Anterior cingulate cortex (tissue), 58 donors: ENCODE measurements around the gene ELOVL2.
A peak's percentile ranks its signal among the peaks of the same experiment; 100 is the strongest.
"Not testable (repeated sequence)": the region's sequence is repeated elsewhere in the genome, so short reads cannot be mapped to it uniquely, and the experiment has no call there.

Experiments used
- DNase-seq, 58 donors: peaks; one replicate each; lab custom pipeline; 2025; lab: John Stamatoyannopoulos, UW

ELOVL2 gene

DNA sequence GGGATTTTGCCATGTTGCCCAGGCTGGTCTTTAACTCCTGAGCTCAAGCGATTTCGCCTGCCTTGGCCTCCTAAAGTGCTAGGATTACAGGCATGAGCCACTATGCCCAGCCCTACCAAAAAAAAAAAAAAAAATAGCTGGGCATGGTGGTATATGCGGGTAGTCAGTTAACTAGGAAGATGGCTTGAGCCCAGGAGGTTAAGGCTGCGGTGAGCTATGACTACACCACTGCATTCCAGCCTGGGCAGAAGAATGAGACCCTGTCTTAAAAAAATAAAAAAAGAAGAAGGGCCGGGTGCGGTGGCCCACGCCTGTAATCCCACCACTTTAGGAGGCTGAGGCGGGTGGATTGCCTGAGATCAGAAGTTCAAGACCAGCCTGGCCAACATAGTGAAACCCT is 50.2 kb downstream of the ELOVL2 start:
- no peak for DNase-seq

DNA sequence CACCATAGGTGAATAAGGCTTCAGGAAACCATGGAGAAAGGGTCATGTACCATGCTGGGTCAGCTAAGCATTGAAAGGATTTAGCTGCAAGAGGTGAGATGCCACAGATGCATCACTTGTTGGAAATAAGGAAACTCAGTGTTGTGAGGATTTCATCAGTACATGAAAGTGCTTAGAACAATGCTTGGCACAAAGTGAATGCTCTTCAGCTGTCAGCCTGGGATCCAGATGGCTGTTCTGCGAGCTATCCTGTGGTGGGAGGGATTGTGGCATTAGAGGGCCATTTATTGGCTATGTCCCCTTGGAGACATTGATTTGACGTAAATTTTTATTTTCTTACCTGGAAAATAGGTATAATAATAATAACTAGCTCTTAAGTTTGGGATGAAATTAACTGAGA is 53.0 kb downstream of the ELOVL2 start:
- peak in 1 of 58 donors; percentile 3 for DNase-seq

DNA sequence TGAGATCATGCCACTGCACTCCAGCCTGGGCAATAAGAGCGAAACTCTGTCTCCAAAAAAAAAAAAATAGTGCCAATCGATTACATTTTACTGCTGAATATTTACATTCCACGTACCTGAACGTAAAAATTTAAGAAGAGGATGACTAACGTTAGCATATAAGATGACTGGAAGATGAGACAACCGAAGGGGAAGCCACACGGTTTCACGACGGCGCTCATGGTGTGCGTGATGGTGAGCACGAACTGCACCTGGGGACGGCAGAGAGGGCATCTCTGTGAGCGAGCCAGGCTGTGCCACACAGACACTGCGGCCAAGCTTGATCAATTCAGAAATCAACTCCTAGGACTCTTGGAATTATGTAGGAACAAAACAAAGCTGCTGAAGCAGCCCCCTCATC is 54.5 kb downstream of the ELOVL2 start:
- DNase-seq: no peak

DNA sequence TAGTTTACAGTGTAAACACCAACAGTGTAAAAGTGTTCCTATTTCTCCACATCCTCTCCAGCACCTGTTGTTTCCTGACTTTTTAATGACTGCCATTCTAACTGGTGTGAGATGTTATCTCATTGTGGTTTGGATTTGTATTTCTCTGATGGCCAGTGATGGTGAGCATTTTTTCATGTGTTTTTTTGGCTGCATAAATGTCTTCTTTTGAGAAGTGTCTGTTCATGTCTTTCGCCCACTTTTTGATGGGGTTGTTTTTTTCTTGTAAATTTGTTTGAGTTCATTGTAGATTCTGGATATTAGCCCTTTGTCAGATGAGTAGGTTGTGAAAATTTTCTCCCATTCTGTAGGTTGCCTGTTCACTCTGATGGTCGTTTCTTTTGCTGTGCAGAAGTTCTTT is 59.1 kb downstream of the ELOVL2 start:
- not testable (repeated sequence) for DNase-seq

DNA sequence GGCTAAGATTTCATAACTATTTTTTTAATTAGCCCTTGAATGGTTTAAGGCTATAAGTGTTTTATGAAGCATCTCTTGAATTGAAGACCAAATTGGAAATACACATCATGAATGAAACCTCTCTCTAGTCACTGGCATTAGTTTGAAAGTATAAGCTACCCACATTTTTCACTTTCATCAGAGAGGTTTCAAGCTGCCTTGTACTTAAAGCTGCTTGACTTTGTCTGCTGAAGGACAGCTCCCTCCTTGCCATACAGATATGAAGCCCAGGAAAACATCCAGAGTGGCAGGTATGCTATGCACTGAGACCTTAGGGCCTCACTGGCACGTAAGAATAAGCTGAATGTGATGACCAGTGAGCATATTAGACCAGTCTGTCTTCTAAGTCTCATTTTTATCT is 62.7 kb downstream of the ELOVL2 start:
- DNase-seq: no peak

DNA sequence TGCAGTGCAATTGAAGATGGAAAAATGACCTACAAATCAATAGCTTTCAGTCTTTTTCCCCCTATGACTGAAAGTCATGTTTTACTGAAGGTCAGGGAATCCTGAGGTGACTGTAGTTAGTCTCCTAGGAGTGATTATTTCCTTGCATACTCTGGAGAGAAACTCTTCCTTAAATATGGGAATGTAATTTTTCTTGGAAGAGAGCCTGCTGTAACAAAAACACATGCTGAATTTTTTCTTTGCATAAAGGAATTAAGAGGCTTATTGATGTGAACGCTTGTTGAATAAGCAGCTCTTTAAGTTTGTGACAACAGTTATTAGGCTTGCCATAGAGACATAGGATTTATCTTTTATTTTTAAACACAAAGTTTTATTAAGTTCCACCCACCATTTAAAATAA is 64.5 kb downstream of the ELOVL2 start:
- DNase-seq: no peak

DNA sequence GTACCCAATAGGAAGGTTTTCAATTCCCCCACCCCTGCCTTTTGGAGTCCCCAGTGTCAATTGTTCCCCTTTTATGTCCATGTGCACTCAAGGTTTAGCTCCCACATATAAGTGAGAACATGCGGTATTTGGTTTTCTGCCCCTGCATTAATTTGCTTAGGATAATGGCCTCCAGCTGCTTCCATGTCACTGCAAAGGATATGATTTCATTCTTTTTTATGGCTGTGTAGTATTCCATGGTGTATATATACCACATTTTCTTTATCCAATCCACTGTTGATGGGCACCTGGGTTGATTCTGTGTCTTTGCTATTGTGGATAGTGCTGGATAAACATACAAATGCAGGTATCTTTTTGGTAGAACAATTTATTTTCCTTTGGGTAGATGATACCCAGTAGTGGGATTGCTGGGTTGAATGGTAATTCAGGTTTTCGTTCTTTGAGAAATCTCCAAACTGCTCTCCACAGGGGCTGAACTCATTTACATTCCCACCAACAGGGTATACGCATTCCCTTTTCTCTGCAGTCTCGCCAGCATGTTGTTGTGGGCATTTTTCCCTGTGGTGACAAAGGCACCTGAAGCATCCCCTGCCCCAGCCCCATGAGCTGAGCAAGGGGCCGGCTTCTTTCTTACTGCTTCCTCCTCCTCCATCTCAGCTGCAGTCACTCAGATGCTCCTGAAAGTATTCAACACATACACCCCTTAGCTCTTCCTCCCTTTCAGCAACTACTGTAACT is 66.7 kb downstream of the ELOVL2 start:
- no peak for DNase-seq

DNA sequence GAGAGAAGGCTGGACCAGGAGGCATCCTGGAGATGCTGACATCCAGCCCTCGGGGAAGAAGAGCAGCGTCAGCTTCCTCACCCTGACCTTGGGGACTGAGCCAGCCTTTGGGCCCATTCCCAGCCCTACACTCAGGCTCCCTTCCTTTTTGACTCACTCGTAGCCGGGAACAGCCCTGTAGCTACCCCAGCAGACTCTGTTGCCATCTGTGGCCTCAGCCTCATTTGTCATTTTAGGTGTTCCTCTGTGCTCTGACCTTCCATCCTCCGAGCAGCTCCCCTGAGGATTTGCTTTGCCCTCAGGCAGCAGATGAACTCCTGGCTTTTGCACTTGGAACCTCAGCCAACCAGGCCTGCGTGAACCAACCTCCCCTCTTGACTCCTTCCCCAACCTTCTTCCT is 67.5 kb downstream of the ELOVL2 start:
- DNase-seq: no peak

DNA sequence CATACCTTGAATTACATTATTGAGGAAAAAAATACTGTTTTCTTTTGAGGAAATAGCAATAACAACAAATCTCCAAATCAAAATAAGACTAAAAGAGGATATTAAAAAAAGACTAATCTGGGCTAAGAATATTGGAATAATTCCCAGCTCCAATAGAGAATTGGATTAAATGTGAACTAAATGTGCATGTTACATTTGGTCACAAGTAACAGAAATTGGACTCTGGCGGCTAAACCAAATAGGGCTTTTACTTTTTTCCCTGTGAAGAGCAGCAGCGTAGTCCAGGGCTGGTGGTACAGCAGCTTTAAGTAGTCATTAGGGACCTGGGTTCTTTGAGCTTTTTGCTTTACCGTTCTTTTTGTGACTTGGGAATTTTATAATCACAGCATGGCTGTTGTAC is 71.9 kb downstream of the ELOVL2 start:
- DNase-seq: no peak

DNA sequence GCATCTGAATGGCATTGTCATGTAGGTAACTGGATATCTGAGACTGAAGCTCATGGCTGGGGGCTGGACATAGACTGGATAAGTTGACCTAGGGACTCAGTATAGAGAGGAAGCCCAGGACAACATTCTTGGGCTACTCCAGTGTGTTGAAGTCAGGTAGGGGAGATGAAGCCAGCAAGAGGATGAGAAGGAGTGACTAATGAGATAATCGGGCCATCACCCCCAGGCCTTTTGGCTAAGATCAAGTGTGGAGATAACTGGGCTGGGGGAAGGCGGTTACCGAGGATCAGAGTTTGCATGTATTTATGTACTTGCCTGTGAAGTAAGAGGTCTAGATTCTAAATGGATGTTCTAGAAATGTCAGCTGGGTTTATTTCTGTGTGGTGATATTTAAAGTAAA is 73.4 kb downstream of the ELOVL2 start:
- DNase-seq: no peak

DNA sequence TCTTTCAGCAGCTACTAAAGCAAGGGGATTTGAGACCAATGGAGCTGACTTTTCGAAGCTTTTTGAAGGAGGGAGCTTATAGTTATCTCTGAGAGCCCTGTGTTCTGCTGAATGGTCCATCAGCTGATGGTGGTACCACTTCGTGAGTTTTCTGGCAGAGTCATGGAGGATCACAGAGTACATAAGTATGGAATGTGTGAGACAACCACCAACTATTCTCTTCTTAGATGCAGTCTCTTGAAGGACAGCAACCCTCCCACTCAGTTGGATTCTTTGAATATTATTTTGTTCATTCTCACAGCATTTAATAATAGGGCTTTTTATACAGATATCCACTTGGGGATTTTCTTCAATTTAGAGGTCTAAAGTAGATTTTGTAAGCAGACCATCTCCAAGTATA is 75.3 kb downstream of the ELOVL2 start:
- DNase-seq: no peak

DNA sequence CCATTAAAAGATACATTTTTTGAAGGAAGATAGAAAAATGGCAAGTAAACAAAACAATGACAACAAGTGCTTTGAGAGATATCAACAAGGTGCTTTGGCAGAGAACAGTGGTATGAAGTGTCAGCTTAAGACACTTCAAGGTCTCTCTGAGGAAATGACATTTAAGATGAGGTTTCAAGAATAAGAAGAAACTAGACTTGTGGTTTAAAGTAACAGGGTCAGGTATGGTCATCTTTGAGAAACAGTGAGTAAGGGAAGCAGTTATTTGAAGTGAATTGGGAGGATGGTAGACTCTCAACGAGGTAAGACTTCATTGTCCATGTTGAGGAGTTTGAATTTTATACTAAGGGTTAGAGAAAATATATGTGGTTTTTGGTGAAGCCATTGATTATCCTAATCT is 79.4 kb downstream of the ELOVL2 start:
- DNase-seq: no peak

DNA sequence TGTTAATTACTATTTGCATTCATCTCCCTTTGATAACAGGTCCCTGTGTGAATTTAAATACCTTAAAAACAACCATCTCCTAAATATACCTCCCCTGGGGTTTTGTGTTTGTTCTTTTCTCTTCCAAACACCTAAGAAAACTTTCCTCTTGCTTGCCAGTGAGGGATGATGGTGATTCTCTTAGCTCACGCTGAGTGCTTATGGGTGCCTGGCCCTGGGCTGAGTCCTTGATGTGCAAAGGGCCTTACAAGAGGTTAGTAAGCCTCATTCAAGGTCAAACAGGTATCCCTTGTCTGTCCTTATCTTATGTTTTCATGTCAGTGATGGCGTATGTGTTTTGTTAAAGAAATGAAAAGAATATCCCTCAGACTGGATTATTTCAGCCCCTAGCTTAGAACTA is 81.0 kb downstream of the ELOVL2 start:
- DNase-seq: no peak

DNA sequence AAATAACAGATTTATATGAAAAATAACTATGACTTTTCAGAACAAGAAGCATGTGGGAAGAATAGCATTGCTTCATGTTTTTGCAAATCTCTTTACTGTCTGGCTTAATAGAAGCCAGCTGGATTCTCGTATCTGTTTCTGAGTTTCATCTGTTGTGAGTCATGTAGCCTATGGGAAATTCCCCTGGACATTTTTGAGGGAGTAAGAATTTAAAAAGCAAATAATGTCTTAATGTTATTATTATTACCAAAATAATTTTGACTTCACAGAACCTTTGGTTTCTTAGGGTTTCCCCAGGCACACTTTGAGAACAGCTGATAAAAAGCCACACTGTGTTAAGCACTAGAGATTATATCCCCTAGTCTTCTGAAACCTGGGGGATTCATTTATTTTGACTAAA is 81.4 kb downstream of the ELOVL2 start:
- DNase-seq: no peak

DNA sequence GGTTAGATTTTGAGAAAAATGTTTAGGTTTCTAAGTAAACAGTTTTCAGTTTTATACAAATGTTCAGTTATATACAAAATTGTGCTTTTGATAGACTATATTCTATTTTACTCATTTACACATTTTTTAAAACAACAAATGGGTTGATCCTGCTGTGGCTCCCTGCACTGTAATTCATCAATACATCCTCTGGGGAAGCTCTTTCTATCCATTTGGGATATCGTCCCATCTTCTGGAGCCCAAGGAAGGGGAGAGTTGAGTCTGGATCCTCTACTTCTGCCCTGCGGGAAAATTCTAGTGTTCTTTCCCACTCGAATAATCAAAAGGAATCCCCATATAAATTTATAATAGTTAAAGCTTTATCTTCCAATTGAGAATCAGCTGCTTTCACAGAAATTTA is 82.3 kb downstream of the ELOVL2 start:
- no peak for DNase-seq

DNA sequence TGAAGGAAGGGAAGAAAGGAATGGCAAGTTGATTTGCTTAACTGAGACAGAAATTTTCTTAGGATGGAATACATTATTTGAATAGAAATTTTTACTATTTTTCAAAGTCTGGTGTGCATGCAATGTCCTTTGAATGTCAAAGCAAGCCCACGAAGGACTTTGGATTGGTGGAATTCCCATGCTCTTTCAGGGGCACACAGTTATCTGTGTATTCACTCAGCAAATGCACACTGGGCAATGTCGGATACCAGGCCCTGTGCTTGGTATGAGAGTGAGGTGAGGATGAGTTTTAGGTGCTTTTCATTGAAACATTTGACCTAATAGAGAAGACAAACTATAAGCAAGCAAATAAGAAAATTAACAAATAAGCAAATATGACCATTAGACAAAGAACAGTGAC is 83.9 kb downstream of the ELOVL2 start:
- no peak for DNase-seq

DNA sequence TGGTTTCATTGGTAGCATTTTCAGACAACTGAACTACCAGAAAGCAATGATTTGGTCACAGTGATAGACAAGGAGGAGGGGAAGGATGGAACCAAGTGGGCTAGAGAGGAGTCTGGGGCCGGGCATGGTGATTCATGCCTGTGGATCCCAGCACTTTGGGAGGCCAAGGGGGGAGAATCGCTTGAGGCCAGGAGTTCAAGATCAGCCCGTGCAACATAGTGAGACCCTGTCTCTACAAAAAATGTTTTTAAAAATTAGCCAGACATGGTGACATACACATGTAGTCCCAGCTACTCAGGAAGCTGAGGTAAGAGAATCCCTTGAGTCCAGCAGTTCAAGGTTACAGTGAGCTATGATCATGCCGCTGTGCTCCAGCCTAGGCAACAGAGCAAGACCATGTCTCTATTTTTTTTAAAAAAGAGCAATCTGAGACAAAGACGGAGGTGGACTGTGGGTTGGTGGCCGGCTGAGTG is 86.7 kb downstream of the ELOVL2 start:
- DNase-seq: no peak

DNA sequence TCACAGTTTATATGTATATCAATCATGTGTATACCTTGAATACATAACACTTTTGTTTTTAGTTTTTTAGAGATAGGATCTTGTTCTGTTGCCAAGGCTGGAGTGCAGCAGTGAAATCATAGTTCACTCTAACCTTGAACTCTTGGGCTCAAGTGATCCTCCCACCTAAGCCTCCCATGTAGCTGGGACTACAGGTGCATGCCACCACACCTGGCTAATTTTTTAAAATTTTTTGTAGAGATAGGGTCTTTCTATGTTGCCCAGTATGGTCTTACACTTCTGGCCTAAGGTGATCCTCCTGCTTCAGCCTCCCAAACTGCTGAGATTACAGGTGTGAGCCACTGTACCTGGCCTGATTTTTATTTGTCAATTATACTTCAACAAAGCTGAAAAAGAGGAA is 87.3 kb downstream of the ELOVL2 start:
- DNase-seq: no peak

DNA sequence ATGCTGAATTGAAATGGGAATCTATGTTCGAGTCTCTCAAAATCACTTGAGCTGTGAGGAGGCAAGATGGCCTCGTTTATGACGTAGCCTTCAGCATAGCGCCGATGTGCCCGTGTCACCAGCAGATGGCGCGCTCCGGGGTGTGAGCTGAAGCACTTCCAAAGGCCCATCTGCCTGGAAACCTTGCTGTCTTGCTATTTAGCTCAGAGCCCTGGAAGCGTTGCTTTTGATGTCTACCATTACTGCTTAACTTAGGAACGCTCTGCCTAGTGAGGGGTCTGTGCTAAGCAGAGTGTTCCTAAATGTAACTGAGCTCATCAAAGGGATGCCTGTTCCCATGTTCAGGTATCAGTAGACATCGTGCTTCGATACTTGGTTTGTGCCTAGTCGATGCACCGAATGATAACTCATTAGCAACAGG is 89.5 kb downstream of the ELOVL2 start:
- DNase-seq: peak in 36 of 58 donors; percentile 0 to 51 (median 19)

DNA sequence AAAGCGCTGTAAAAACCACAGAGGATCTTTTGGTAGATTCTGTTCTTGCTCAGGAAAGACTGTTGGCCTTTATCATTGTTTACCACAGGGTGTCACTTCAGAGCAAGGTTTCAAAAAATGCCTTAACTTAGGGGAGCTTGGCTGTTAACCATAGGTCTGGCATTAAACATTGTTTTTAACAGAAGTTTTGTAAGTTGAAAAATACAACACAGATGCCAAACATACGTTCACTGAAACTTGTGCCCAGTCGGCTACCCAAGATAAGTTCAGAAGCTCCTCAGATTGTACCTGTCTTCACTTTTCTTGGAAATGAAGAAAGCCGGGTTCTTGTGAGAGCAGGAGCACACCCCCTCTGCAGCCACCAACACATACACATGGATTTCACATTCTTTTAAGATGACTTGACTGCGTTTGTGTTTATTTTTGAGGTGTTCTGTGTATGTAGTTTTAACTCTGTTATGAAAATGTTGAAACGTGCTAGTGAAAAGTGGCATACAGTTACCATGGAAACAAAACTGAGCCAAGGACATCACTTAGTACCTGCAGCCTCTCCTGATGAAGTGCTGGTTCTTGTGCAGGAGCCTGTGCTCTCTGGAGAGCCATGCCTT is 92.3 kb downstream of the ELOVL2 start:
- peak in 1 of 58 donors; percentile 4 for DNase-seq

DNA sequence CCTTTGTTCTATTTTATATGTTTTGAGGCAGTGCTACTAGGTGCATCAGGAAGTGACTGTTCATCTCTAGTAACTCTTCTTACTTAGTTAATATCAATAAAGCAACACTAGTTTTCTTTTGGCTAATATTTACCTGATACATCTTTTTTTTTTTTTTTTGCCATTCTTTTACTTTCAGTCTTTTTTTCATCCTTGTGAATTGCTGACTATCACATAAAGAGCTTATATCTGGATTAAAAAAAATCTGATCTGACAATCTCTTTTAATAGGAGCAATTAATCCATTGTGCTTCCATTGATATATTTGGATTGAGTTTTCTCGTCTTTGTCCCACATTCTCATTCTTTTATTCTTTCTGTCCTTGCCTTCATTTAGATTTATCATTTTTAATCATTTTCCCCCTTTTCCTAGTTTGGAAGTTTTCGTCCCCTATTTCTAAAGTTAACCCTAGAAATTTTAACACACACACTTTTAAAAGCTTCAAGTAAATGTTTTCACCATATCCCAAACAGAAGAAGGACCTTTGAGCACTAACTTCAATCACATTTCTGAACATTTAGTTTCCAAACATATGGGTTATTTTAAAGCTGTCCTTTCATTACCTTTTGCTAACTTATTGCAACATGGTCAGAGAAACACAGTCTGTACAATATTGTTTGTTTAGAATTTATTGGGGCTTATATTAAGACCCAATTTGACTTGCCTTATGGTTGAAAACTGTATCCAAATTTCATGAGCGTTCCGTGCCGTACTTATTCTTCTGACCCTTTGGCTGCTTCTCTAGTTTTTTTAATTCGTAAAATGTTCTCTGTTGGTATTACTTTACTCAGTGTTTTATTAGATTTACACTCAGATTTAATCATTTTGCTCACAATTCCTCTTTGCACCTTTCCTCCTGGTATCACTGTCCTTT is 94.3 kb downstream of the ELOVL2 start:
- no peak for DNase-seq
